ENCODE data around the gene PCDH8.

PCDH8 gene

DNA sequence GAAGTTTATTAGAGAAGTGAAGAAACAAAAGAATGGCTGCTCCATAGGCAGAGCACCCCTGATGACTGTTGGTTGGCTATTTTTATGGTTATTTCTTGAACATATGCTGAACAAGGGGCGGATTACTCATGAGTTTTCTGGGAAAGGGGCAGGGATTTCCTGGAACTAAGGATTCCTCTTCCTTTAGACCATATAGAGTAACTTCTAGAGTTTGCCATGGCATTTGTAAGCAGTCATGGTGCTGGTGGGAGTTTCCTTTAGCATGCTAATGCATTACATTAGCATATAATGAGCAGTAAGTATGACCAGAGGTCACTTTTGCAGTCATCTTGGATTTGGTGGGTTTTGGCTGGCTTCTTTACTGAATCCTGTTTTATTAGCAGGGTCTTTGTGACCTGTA, 38.7 kb upstream of the PCDH8 start:
- TF ChIP-seq, protein P1, sequence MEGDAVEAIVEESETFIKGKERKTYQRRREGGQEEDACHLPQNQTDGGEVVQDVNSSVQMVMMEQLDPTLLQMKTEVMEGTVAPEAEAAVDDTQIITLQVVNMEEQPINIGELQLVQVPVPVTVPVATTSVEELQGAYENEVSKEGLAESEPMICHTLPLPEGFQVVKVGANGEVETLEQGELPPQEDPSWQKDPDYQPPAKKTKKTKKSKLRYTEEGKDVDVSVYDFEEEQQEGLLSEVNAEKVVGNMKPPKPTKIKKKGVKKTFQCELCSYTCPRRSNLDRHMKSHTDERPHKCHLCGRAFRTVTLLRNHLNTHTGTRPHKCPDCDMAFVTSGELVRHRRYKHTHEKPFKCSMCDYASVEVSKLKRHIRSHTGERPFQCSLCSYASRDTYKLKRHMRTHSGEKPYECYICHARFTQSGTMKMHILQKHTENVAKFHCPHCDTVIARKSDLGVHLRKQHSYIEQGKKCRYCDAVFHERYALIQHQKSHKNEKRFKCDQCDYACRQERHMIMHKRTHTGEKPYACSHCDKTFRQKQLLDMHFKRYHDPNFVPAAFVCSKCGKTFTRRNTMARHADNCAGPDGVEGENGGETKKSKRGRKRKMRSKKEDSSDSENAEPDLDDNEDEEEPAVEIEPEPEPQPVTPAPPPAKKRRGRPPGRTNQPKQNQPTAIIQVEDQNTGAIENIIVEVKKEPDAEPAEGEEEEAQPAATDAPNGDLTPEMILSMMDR (IDR thresholded peaks at IDR 0.05; ENCODE audit: low read depth, low read length) = no peak
- DNase-seq (ENCODE audit: low read depth in 2 of 2) = no peak
- H3K4me3 ChIP-seq (replicated peaks in 1 of 2; ENCODE audit: low read depth in 2 of 2, low read length in 2 of 2) = no peak overlapping the region

DNA sequence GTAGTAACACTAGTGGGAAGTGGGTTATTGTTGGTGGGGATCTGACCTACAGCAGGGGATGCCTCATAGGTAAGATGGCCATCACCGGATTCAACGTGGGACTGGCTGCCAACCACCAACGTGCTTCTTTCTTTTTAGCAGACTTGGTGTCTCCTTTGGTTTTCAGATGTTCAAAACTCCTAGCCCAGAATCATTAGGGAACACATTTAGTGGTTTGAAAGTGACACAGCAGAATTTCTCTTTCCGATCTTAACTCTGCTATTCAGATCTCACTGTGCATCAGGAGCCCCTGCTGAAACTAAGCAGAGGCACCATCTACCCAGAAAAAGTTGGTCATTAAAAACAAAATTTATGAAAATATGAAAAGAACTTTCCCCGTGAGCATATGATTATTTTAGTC, 36.7 kb upstream of the PCDH8 start:
- no peak overlapping the region for H3K4me3 ChIP-seq (replicated peaks in 1 of 2; ENCODE audit: low read depth in 2 of 2, low read length in 2 of 2)
- TF ChIP-seq, protein P1 (IDR thresholded peaks at IDR 0.05; ENCODE audit: low read depth, low read length) = no peak
- DNase-seq (ENCODE audit: low read depth in 2 of 2) = no peak

DNA sequence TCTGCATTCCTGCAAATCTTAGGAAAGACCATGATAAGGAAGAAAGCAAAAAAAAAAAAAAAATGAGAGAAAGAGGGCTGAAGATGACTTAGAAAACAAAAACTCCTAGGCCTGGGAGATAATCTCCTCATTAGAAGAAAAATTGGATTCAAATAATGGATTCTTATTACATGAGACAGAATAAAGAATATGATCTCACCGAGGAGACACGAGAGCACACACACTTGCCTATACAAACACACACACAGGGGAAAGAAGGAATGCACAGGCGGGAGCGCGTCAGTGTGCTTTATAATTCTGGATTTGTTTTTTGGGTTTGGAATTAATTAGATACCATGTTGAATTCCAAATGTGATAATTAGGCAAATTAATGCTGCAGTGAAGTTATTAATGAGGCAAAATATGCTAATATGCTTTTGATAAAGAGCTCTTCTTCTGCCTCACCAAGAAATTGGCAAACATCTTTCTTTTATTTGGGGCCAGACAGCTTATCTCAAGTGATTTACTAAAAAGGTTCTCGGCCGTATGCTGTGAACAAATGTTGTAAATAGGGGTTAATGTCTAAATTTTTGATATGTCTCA, 36.1 kb upstream of the PCDH8 start:
- no peak overlapping the region for H3K4me3 ChIP-seq (replicated peaks in 1 of 2; ENCODE audit: low read depth in 2 of 2, low read length in 2 of 2)
- TF ChIP-seq, protein P1 (IDR thresholded peaks at IDR 0.05; ENCODE audit: low read depth, low read length) = no peak
- no peak for DNase-seq (ENCODE audit: low read depth in 2 of 2)

DNA sequence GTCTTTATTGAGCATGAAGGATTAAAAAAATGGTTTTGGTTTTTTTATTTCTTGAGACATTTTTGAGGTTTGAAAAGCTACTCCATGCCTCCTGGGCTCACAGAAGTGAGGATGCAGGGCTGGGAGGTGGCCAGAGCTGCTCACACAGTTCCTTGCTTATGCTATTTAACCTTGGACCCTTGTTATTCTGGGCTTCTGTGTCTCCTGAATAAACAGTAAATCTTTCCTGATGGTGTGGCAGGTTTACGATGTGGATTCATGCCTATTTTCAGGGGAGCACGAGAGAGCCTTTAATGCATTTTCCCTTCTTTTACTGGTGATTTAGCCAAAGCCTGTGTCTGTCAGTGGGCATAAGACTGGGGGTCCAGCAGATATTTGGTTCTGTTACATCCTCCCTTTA, 34.3 kb upstream of the PCDH8 start:
- TF ChIP-seq, protein P1 (IDR thresholded peaks at IDR 0.05; ENCODE audit: low read depth, low read length) = no peak
- no peak overlapping the region for H3K4me3 ChIP-seq (replicated peaks in 1 of 2; ENCODE audit: low read depth in 2 of 2, low read length in 2 of 2)
- DNase-seq (ENCODE audit: low read depth in 2 of 2) = no peak

DNA sequence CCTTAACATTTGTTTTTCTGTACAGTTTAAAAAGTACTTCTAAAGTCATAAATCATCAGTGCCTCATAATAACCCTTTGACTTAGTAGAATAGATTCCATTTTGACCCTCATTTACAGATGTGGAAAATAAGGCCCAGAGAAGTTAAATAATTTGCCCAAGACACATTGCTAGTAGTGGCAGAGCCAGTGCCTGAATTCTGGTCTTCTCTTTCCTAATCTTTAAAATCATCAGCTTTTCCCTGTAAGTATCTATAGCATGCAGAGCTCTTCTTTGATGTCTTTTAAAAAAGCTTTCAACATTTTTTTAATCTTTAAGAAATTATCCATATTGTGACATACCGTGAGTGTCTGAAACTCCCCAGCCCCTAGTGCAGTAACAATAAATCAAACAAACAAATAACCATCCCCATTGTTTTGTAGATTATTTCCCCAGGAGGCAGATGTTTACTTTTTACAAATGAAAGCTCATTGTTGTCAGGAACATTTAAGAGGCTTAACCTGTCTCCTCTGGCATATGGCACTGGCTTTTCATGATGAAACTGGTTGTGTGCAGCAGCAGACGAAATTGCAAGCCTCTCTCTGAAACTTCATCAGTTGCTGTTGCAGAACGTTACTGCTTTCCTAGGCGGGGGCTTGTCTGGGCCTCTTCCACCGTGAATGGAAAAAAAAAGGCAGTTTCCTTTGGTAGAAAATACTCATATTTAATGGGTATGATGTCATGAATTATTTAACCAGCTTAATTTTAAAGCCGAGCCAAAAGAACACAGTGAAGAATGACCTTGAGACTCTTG, 31.7 kb upstream of the PCDH8 start:
- DNase-seq (ENCODE audit: low read depth in 2 of 2) = no peak
- no peak overlapping the region for H3K4me3 ChIP-seq (replicated peaks in 1 of 2; ENCODE audit: low read depth in 2 of 2, low read length in 2 of 2)
- TF ChIP-seq, protein P1 (IDR thresholded peaks at IDR 0.05; ENCODE audit: low read depth, low read length) = no peak

DNA sequence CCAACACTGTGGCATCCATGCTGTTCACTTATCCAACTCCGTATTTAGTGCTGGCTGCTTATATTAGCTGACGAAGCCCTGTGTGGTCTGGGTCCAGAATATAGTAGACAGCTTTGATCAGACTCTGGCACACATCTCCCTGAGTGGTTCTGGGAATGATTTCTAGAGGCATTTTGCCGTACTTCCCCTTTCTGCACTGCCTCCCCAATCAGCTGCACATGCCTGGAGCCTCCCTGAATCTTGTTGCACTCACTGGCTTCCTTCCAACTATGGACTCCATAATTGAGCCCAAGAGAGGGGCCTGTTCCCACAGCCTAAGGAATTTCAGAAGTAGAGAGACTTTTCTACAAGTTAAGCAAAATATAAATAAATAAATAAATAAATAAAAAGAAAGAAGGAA, 30.4 kb upstream of the PCDH8 start:
- TF ChIP-seq, protein P1 (IDR thresholded peaks at IDR 0.05; ENCODE audit: low read depth, low read length) = no peak
- H3K4me3 ChIP-seq (replicated peaks in 1 of 2; ENCODE audit: low read depth in 2 of 2, low read length in 2 of 2) = no peak overlapping the region
- DNase-seq (ENCODE audit: low read depth in 2 of 2) = no peak

Data from cardiac fibroblast (primary cell).